Stimulated activated naive B cell treated with anti-CD40 and anti-IgM and Interleukin-4, amounts not matched to agents 10 μg/mL and 1 μg/mL and 100 μg/mL, for 72 hours (primary cell): ENCODE measurements around the gene RGS7.

Experiments used
- ATAC-seq, 2 donors: fragments of 150-1000 bp; cut with Tn5 transposase; replicated peaks; 2 replicates each; pipeline ENCODE4 v1.10.0; 2021; ENCODE audit warnings: moderate library complexity in 1 of 2
- DNase-seq: peaks from one replicate; pipeline ENCODE4 v3.0.0; 2021
- H3K27ac Mint-ChIP-seq: one replicate; pipeline ENCODE4 v1.8.0; 2022; ENCODE audit warnings: mild to moderate bottlenecking, mixed read lengths
- H3K27me3 Mint-ChIP-seq, 2 donors: one replicate each; pipeline ENCODE4 v1.8.0; 2022; ENCODE audit warnings: mixed read lengths in 2 of 2
- H3K36me3 Mint-ChIP-seq, 2 donors: one replicate each; pipeline ENCODE4 v1.8.0; 2022; ENCODE audit warnings: mixed read lengths in 2 of 2, mild to moderate bottlenecking in 1 of 2
- H3K4me1 Mint-ChIP-seq, 2 donors: one replicate each; pipeline ENCODE4 v1.8.0; 2022; ENCODE audit warnings: mixed read lengths in 2 of 2, mild to moderate bottlenecking in 1 of 2
- H3K4me3 Mint-ChIP-seq, 2 donors: one replicate each; pipeline ENCODE4 v1.8.0; 2022; ENCODE audit warnings: mild to moderate bottlenecking in 2 of 2, mixed read lengths in 2 of 2, moderate library complexity in 1 of 2
- H3K9me3 Mint-ChIP-seq, 2 donors: one replicate each; pipeline ENCODE4 v1.8.0; 2022; ENCODE audit warnings: mixed read lengths in 2 of 2, mild to moderate bottlenecking in 1 of 2

The RGS7 gene

DNA sequence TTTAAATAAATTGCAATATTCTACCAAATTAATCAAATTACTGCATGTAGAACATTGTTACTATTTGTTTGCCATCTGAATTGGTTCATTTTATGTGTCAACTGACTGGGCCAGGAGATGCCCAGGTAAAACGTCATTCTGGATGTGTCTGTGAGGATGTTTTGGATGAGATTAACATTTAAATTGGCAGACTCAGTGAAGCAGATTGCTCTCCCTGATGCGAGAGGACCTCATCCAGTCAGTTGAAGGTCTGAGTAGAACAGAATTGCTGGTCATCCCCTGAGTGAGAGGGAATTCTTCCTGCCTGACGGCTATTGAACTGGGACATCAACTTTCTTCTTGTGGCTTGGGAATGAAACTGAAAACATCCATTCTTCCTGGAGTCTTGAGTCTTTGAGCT, 623.0 kb downstream of the RGS7 start:
- no peaks in the 10 kb centered on the region for H3K4me1 Mint-ChIP-seq
- no peak for DNase-seq
- no peak overlapping the region for H3K4me3 Mint-ChIP-seq
- no peaks in the 10 kb centered on the region for H3K36me3 Mint-ChIP-seq
- no peak overlapping the region for H3K27ac Mint-ChIP-seq
- peaks cover 4 to 5% of the 10 kb centered on the region in 2 donors for H3K27me3 Mint-ChIP-seq
- ATAC-seq = no peak
- H3K9me3 Mint-ChIP-seq = peaks cover 0 to 1% of the 10 kb centered on the region in 2 donors

DNA sequence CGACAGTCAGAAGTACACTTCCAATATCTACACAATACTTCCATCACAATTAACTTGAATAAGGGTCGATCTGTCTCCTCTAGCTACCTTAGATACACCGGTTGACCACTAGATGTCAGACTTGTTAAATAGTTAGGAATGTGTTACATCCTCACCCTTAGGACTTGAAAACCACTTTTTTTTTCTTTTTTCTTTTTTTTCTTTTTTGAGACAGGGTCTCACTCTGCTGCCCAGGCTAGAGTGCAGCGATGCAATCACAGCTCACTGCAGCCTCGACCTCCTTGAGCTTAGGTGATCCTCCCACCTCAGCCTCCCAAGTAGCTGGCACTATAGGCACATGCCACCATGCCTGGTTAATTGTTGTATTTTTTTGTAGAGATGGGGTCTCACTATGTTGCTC, 624.6 kb downstream of the RGS7 start:
- Mint-ChIP-seq H3K4me3 (no peak overlapping the region), H3K27ac (no peak overlapping the region), H3K27me3 (peaks cover 4 to 5% of the 10 kb centered on the region in 2 donors), H3K4me1 (no peaks in the 10 kb centered on the region), H3K36me3 (no peaks in the 10 kb centered on the region), H3K9me3 (peaks cover 0 to 1% of the 10 kb centered on the region in 2 donors)
- ATAC-seq = peak; percentile 82 to 83
- no peak for DNase-seq
